Measurements from ENCODE around the gene AKAP1. TPM values are rescaled to one million over a fixed set of nuclear protein-coding genes. Genes with fewer than 3 reads are reported as not detected.

Gene AKAP1
- total and polyA plus RNA-seq, 8 donors: 6.6 to 348 (median 59.4) TPM

DNA sequence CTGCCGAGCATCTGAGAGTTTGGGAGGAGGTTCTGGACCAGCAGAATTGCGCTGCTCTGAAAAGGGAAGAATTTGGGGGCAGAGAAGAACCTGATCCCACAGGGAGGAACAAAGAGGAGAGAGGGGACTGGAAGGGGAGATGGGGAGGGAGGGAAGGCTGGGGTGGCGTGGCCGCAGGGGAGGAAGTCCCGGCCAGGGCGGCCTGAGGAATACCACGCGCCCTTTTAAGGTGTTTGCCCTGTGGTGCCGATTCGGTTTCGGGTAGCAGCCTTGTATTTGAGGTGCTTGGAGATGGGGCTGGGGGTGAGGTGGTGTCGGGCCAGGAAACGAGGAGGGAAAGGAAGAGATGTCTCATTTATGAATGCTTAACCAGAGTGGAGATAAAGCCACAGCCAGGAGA lies 51.3 kb downstream of the AKAP1 start:
- H3K4me3 ChIP-seq: no peak overlapping the region

DNA sequence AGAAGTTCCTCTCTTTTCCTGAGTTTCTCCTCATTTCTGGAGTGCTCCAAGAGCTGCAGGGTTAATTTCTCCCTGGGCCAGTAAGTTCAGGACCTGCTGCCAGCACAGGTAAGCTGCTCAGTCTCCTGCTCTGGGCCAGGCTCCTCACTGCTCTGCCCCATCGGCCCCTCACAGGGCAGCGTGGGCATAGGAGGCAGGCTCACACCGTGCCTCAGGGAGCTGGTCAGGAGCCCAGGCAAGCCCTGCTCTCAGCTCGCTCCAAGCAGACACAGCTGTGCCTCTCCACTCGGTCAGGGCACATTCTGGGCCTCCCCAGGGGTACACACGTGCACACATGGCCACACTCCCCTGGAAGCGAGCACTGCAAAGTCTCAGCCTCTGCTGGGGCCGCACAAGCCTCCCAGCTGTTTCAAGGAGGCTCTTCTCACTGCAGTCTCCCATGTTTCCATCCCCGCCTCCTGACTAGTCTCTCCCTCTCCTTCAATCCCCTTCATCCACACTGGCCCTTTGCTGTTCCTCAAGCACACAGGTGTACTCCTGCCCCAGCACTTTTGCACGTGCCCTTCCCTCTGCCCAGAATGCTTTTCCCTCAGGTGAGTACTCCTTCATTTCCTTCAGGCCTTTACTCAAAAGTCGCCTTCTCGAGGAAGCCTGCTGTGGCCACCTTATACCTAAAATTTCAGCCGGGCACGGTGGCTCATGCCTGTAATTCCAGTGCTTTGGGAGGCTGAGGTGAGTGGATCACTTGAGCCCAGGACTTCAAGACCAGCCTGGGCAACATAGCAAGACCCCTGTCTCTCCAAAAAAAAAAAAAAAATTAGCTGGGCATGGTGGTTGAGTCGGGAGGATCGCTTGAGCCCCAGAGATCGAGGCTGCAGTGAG lies 53.2 kb downstream of the AKAP1 start:
- no peak for DNase-seq
- TF ChIP-seq EP300 (IDR thresholded peaks at IDR 0.05) (no peak), POLR2A (IDR thresholded peaks at IDR 0.05) (no peak)
- TF ChIP-seq, protein P1, sequence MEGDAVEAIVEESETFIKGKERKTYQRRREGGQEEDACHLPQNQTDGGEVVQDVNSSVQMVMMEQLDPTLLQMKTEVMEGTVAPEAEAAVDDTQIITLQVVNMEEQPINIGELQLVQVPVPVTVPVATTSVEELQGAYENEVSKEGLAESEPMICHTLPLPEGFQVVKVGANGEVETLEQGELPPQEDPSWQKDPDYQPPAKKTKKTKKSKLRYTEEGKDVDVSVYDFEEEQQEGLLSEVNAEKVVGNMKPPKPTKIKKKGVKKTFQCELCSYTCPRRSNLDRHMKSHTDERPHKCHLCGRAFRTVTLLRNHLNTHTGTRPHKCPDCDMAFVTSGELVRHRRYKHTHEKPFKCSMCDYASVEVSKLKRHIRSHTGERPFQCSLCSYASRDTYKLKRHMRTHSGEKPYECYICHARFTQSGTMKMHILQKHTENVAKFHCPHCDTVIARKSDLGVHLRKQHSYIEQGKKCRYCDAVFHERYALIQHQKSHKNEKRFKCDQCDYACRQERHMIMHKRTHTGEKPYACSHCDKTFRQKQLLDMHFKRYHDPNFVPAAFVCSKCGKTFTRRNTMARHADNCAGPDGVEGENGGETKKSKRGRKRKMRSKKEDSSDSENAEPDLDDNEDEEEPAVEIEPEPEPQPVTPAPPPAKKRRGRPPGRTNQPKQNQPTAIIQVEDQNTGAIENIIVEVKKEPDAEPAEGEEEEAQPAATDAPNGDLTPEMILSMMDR (IDR thresholded peaks at IDR 0.05): no peak
- H3K9me3 ChIP-seq: no peaks in the 10 kb centered on the region
- no peak overlapping the region for H3K4me3 ChIP-seq
- no peaks in the 10 kb centered on the region for H3K27me3 ChIP-seq
- H3K36me3 ChIP-seq: no peaks in the 10 kb centered on the region
- no peaks in the 10 kb centered on the region for H3K4me1 ChIP-seq
- intact Hi-C loops (cut with DNase I; ENCODE audit: low total_unique reads): loop anchor here (5.0 kb wide), 1 partner anchor 689 kb away; no protein-coding TSS in a partner anchor
- no peak overlapping the region for H3K27ac ChIP-seq
- WGBS, 5 donors: 83 to 92% (median 87%) methylated on average over 16 to 17 of the region's 17 CpGs

More for the DNA sequence above, 51.3 kb downstream of the AKAP1 start:
- intact Hi-C loops (cut with DNase I; ENCODE audit: low total_unique reads): loop anchor here (5.0 kb wide), 1 partner anchor 691 kb away; no protein-coding TSS in a partner anchor
- Histone ChIP-seq H3K27ac (no peak overlapping the region), H3K4me1 (no peaks in the 10 kb centered on the region), H3K9me3 (no peaks in the 10 kb centered on the region), H3K27me3 (no peaks in the 10 kb centered on the region), H3K36me3 (no peaks in the 10 kb centered on the region)
- WGBS, 5 donors: 63 to 79% (median 75%) methylated on average over 13 of the region's 13 CpGs
- TF ChIP-seq EP300 (IDR thresholded peaks at IDR 0.05): no peak
- TF ChIP-seq POLR2AphosphoS5 (IDR thresholded peaks at IDR 0.05): no peak
- TF ChIP-seq, protein P1 (IDR thresholded peaks at IDR 0.05): no peak
- TF ChIP-seq POLR2A (IDR thresholded peaks at IDR 0.05): no peak
- no peak for DNase-seq

DNA sequence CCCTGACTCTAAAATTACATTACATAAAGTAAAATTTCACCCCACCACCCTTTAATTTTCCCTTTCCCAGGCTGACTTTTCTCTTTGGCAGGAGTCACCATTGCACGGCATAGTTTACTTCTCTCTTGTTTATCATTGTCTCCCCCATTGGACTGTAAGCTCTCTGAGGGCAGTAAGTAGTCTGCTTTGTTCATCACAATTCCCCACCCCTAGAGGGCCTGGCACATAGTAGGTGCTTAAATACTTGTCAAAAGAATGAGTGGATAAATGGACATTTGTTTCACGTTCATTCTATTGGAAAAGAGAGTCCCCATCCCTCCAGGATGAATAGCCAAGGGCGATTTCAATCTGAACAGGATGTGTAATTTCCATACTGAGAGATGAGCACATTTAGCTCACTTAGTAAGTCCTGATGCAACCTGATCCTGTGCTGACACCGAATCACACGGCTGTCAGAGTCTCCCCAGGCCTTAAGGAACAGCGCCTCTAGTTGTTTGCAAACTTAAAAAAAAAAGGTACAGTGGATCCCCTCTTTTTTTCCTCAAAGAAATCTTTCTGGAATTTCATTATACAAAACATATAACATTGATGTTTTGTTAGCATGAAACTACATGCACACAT lies 54.0 kb downstream of the AKAP1 start:
- Histone ChIP-seq H3K27ac (no peak overlapping the region), H3K27me3 (no peaks in the 10 kb centered on the region), H3K9me3 (no peaks in the 10 kb centered on the region), H3K4me1 (no peaks in the 10 kb centered on the region), H3K4me3 (no peak overlapping the region), H3K36me3 (no peaks in the 10 kb centered on the region)
- TF ChIP-seq POLR2AphosphoS5 (IDR thresholded peaks at IDR 0.05) (no peak), EP300 (IDR thresholded peaks at IDR 0.05) (no peak), POLR2A (IDR thresholded peaks at IDR 0.05) (no peak)
- TF ChIP-seq, protein P1 (IDR thresholded peaks at IDR 0.05): no peak
- intact Hi-C loops (cut with DNase I; ENCODE audit: low total_unique reads): loop anchor here (5.0 kb wide), 1 partner anchor 688 kb away; no protein-coding TSS in a partner anchor
- no peak for DNase-seq
- WGBS, 5 donors: 73 to 80% (median 78%) methylated on average over 6 of the region's 6 CpGs

DNA sequence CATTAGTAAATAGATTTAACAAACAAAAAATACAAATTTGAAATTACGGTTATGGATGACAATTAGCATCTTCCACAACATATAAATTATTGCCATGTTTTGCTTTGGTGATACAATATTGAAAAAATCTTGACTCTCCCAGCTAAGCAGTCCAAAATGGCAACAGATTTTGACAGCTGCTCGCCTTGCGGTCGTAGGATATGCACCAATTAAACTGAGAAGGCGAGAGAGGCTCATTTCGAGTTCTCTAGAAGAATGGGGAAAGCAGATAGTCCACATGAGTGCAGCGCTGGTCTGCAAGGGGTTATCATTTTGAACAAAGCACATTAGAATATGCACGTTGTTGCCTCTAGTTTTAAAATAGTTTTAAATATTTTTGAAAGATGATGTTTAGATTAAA lies 55.3 kb downstream of the AKAP1 start:
- H3K4me1 ChIP-seq: no peaks in the 10 kb centered on the region
- H3K27ac ChIP-seq: no peak overlapping the region
- no peaks in the 10 kb centered on the region for H3K36me3 ChIP-seq
- no peak overlapping the region for H3K4me3 ChIP-seq
- 72 to 83% (median 75%) methylated on average over 8 of the region's 8 CpGs for WGBS, 5 donors
- DNase-seq: no peak
- intact Hi-C loops (cut with DNase I; ENCODE audit: low total_unique reads): no loop called here
- no peaks in the 10 kb centered on the region for H3K9me3 ChIP-seq
- TF ChIP-seq POLR2A (IDR thresholded peaks at IDR 0.05) (no peak), POLR2AphosphoS5 (IDR thresholded peaks at IDR 0.05) (no peak), EP300 (IDR thresholded peaks at IDR 0.05) (no peak)
- TF ChIP-seq, protein P1 (IDR thresholded peaks at IDR 0.05): no peak
- H3K27me3 ChIP-seq: no peaks in the 10 kb centered on the region
